Large intestine (tissue), 12 donors: ENCODE data around the gene NAA60. TPM values are rescaled to one million over a fixed set of nuclear protein-coding genes. Genes with fewer than 3 reads are reported as not detected.

Source experiments
- DNase-seq, 2 donors: peaks; one replicate each; pipeline versions ENCODE4 v3.0.0 to v3.0.0-alpha.2; 2013
- H3K27ac ChIP-seq: one replicate; pipeline ENCODE4 v1.5.1; 2013; ENCODE audit warnings: low read length
- H3K27me3 ChIP-seq: 2 replicates; pipeline ENCODE4 v1.6.1; 2013; ENCODE audit warnings: low read length; ENCODE audit not compliant: control insufficient read depth, insufficient read depth
- H3K36me3 ChIP-seq: 2 replicates; pipeline ENCODE4 v1.6.1; 2013; ENCODE audit warnings: low read length; ENCODE audit not compliant: control insufficient read depth, insufficient read depth
- H3K4me1 ChIP-seq: one replicate; pipeline ENCODE4 v1.6.1; 2013; ENCODE audit warnings: low read length; ENCODE audit not compliant: control insufficient read depth, insufficient read depth
- H3K4me3 ChIP-seq: one replicate; pipeline ENCODE4 v1.5.1; 2013; ENCODE audit warnings: low read length
- H3K9me3 ChIP-seq: one replicate; pipeline ENCODE4 v1.6.1; 2013; ENCODE audit warnings: mild to moderate bottlenecking, low read depth, low read length, moderate library complexity; ENCODE audit not compliant: control insufficient read depth
- WGBS: methylation state at CpG from one replicate; pipeline ENCODE4 v1.1.5; 2013; ENCODE audit warnings: low lambda C conversion rate; ENCODE audit not compliant: insufficient coverage; 5-methylcytosine and 5-hydroxymethylcytosine counted together
- long read RNA-seq, 11 donors: transcript quantifications; one replicate each; lab custom pipeline, GENCODE V29; 2026
- polyA plus RNA-seq: library from polyadenylated mRNA; unstranded; fragments of 120-200 nt; gene quantifications from one replicate; pipeline ENCODE4 v1.2.1, GENCODE V29; 2013

Gene NAA60
- polyA plus RNA-seq: 59.3 TPM
- long read RNA-seq, donor 1, transcript NAA60-238 (5 exons, 3,899 nt): major isoform, 9 of 17 reads
- long read RNA-seq, donor 1, partial matches to known transcripts: 0 of 17 reads
- long read RNA-seq, donor 1, other reads (novel, unspliced or antisense): 0 of 17 reads
- long read RNA-seq, donor 2, transcript NAA60-238 (5 exons, 3,899 nt): major isoform, 14 of 29 reads
- long read RNA-seq, donor 2, partial matches to known transcripts: 0 of 29 reads
- long read RNA-seq, donor 2, other reads (novel, unspliced or antisense): 0 of 29 reads
- long read RNA-seq, donor 3: 0 reads
- long read RNA-seq, donor 4, partial matches to known transcripts: 0 of 6 reads
- long read RNA-seq, donor 4, other reads (novel, unspliced or antisense): 0 of 6 reads
- long read RNA-seq, donor 5, partial matches to known transcripts: 0 of 6 reads
- long read RNA-seq, donor 5, other reads (novel, unspliced or antisense): 0 of 6 reads
- long read RNA-seq, donor 6, transcript NAA60-229 (7 exons, 2,531 nt): minor isoform, 6 of 34 reads
- long read RNA-seq, donor 6, transcript NAA60-238 (5 exons, 3,899 nt): major isoform, 15 of 34 reads
- long read RNA-seq, donor 6, transcript NAA60-211 (3 exons, 555 nt): minor isoform, 7 of 34 reads
- long read RNA-seq, donor 6, partial matches to known transcripts: 0 of 34 reads
- long read RNA-seq, donor 6, other reads (novel, unspliced or antisense): 0 of 34 reads
- long read RNA-seq, donor 7, transcript NAA60-238 (5 exons, 3,899 nt): major isoform, 7 of 15 reads
- long read RNA-seq, donor 7, partial matches to known transcripts: 0 of 15 reads
- long read RNA-seq, donor 7, other reads (novel, unspliced or antisense): 0 of 15 reads
- long read RNA-seq, donor 8, transcript NAA60-238 (5 exons, 3,899 nt): major isoform, 26 of 46 reads
- long read RNA-seq, donor 8, transcript NAA60-211 (3 exons, 555 nt): minor isoform, 9 of 46 reads
- long read RNA-seq, donor 8, partial matches to known transcripts: 0 of 46 reads
- long read RNA-seq, donor 8, other reads (novel, unspliced or antisense): 0 of 46 reads
- long read RNA-seq, donor 9, transcript NAA60-211 (3 exons, 555 nt): minor isoform, 8 of 30 reads
- long read RNA-seq, donor 9, transcript NAA60-229 (7 exons, 2,531 nt): minor isoform, 5 of 30 reads
- long read RNA-seq, donor 9, transcript NAA60-238 (5 exons, 3,899 nt): major isoform, 12 of 30 reads
- long read RNA-seq, donor 9, partial matches to known transcripts: 0 of 30 reads
- long read RNA-seq, donor 9, other reads (novel, unspliced or antisense): 0 of 30 reads
- long read RNA-seq, donor 10, transcript NAA60-229 (7 exons, 2,531 nt): minor isoform, 5 of 33 reads
- long read RNA-seq, donor 10, transcript NAA60-238 (5 exons, 3,899 nt): major isoform, 18 of 33 reads
- long read RNA-seq, donor 10, partial matches to known transcripts: 0 of 33 reads
- long read RNA-seq, donor 10, other reads (novel, unspliced or antisense): 0 of 33 reads
- long read RNA-seq, donor 11, transcript NAA60-238 (5 exons, 3,899 nt): major isoform, 10 of 23 reads
- long read RNA-seq, donor 11, transcript NAA60-229 (7 exons, 2,531 nt): minor isoform, 5 of 23 reads
- long read RNA-seq, donor 11, partial matches to known transcripts: 0 of 23 reads
- long read RNA-seq, donor 11, other reads (novel, unspliced or antisense): 0 of 23 reads

GRCh38 chr16:3443108-3444031, at the start of gene NAA60, which contains the start of gene ZNF597:
Gene NAA60 (plus strand): TSS chr16:3443680. CDS start chr16:3476228, 32,548 bp downstream.
Gene ZNF597 (minus strand): TSS chr16:3443504. CDS start chr16:3443153, 351 bp downstream.
- 51% methylated on average over 4 of the region's 61 CpGs for WGBS
- Histone ChIP-seq H3K27me3 (no peaks in the 10 kb centered on the region), H3K4me1 (no peaks in the 10 kb centered on the region), H3K27ac (peak within 1 kb of the TSS; percentile 93), H3K4me3 (peak within 1 kb of the TSS; percentile 79), H3K36me3 (peaks cover 12% of the 10 kb centered on the region), H3K9me3 (peaks cover 22% of the 10 kb centered on the region)
- DNase-seq: peak; percentile 80 to 91

- H3K27ac ChIP-seq: peak overlapping the region; percentile 88
- no peaks in the 10 kb centered on the region for H3K27me3 ChIP-seq
- no peak for DNase-seq
- WGBS: no CpG with 5 or more reads among the region's 18 CpGs
- H3K4me1 ChIP-seq: peaks cover 3% of the 10 kb centered on the region
- peak overlapping the region; percentile 83 for H3K4me3 ChIP-seq
- H3K36me3 ChIP-seq: peaks cover 47% of the 10 kb centered on the region
- peaks cover 49% of the 10 kb centered on the region for H3K9me3 ChIP-seq
Measured at GRCh38 chr16:3400446-3400778, 43.1 kb upstream of the NAA60 start.

- peak within 1 kb of the TSS; percentile 83 for H3K4me3 ChIP-seq
- H3K9me3 ChIP-seq: peaks cover 49% of the 10 kb centered on the region
- no peaks in the 10 kb centered on the region for H3K27me3 ChIP-seq
- DNase-seq: peak; percentile 99 to 100
- no CpG with 5 or more reads among the region's 95 CpGs for WGBS
- H3K36me3 ChIP-seq: peaks cover 46% of the 10 kb centered on the region
- peak within 1 kb of the TSS; percentile 88 for H3K27ac ChIP-seq
- peaks cover 3% of the 10 kb centered on the region for H3K4me1 ChIP-seq
Measured at GRCh38 chr16:3400779-3401688, 42.4 kb upstream of the NAA60 start, which contains the start of the genes ZNF174 and ZSCAN32. Gene ZNF174 (plus strand): TSS chr16:3401215. CDS start chr16:3402005, 790 bp downstream. Gene ZSCAN32 (minus strand): TSS chr16:3401004. CDS start chr16:3397557, 3,447 bp downstream.

GRCh38 chr16:3401719-3402397, 41.6 kb upstream of the NAA60 start:
- Histone ChIP-seq H3K36me3 (peaks cover 43% of the 10 kb centered on the region), H3K4me3 (peak overlapping the region; percentile 83), H3K9me3 (peaks cover 51% of the 10 kb centered on the region), H3K27ac (peak overlapping the region; percentile 70), H3K27me3 (no peaks in the 10 kb centered on the region), H3K4me1 (peaks cover 3% of the 10 kb centered on the region)
- WGBS: no CpG with 5 or more reads among the region's 17 CpGs
- DNase-seq: no peak

GRCh38 chr16:3408561-3409197, 34.8 kb upstream of the NAA60 start:
- H3K9me3 ChIP-seq: peaks cover 71% of the 10 kb centered on the region
- H3K27ac ChIP-seq: no peak overlapping the region
- H3K27me3 ChIP-seq: no peaks in the 10 kb centered on the region
- WGBS: no CpG with 5 or more reads among the region's 12 CpGs
- DNase-seq: no peak
- no peak overlapping the region for H3K4me3 ChIP-seq
- H3K36me3 ChIP-seq: peaks cover 46% of the 10 kb centered on the region
- no peaks in the 10 kb centered on the region for H3K4me1 ChIP-seq

- no peak for DNase-seq
- no peaks in the 10 kb centered on the region for H3K4me1 ChIP-seq
- no peak overlapping the region for H3K27ac ChIP-seq
- whole genome bisulfite sequencing: no CpG with 5 or more reads among the region's 29 CpGs
- H3K4me3 ChIP-seq: no peak overlapping the region
- H3K27me3 ChIP-seq: no peaks in the 10 kb centered on the region
- peaks cover 60% of the 10 kb centered on the region for H3K9me3 ChIP-seq
- peaks cover 2% of the 10 kb centered on the region for H3K36me3 ChIP-seq
Measured at GRCh38 chr16:3413730-3414379, 29.6 kb upstream of the NAA60 start.

- Histone ChIP-seq H3K27me3 (no peaks in the 10 kb centered on the region), H3K4me3 (no peak overlapping the region), H3K36me3 (peaks cover 2% of the 10 kb centered on the region), H3K9me3 (peaks cover 5% of the 10 kb centered on the region), H3K27ac (no peak overlapping the region), H3K4me1 (no peaks in the 10 kb centered on the region)
- peak in 1 of 2 donors; percentile 57 for DNase-seq
- WGBS: no CpG with 5 or more reads among the region's 26 CpGs
Measured at GRCh38 chr16:3431779-3432219, 11.7 kb upstream of the NAA60 start.
